GM03348 (cell line): ENCODE results near the gene STMND1.

Source experiments
- DNase-seq: peaks from one replicate; pipeline ENCODE4 v3.0.0; 2012; ENCODE audit warnings: low spot score

Gene STMND1

GRCh38 chr6:17098538-17098937, 3.3 kb upstream of the STMND1 start:
- DNase-seq: no peak

GRCh38 chr6:17099401-17100059, 2.3 kb upstream of the STMND1 start:
- no peak for DNase-seq

GRCh38 chr6:17100806-17101205, 1.0 kb upstream of the STMND1 start:
- DNase-seq: no peak

GRCh38 chr6:17102258-17102870, 514 bp downstream of the STMND1 start:
- DNase-seq: no peak

GRCh38 chr6:17103715-17104114, 1.9 kb downstream of the STMND1 start:
- no peak for DNase-seq

GRCh38 chr6:17107863-17108262, 6.0 kb downstream of the STMND1 start:
- peak; percentile 67 for DNase-seq

- DNase-seq: peak; percentile 87
These were observed 13.6 kb downstream of the STMND1 start for GRCh38 chr6:17115251-17116116.

- DNase-seq: no peak
These were observed 14.2 kb downstream of the STMND1 start for GRCh38 chr6:17116117-17116440.

- no peak for DNase-seq
These were observed 18.2 kb downstream of the STMND1 start for GRCh38 chr6:17120019-17120418.

GRCh38 chr6:17125407-17125806, 23.6 kb downstream of the STMND1 start:
- DNase-seq: no peak

GRCh38 chr6:17130786-17131185, 28.9 kb downstream of the STMND1 start:
- DNase-seq: peak; percentile 11

- DNase-seq: no peak
These were observed 31.1 kb downstream of the STMND1 start for GRCh38 chr6:17132967-17133366.

- no peak for DNase-seq
These were observed 36.2 kb downstream of the STMND1 start for GRCh38 chr6:17138033-17138432.

GRCh38 chr6:17144016-17144415, 42.2 kb downstream of the STMND1 start:
- no peak for DNase-seq

- DNase-seq: no peak
These were observed 47.7 kb downstream of the STMND1 start for GRCh38 chr6:17149571-17149970.

- DNase-seq: no peak
These were observed 48.2 kb downstream of the STMND1 start for GRCh38 chr6:17150096-17150495.

GRCh38 chr6:17151888-17152287, 50.0 kb downstream of the STMND1 start:
- DNase-seq: no peak

- DNase-seq: no peak
These were observed 50.9 kb downstream of the STMND1 start for GRCh38 chr6:17152703-17153102.

- peak; percentile 76 for DNase-seq
These were observed 54.5 kb downstream of the STMND1 start for GRCh38 chr6:17156112-17156921.

- no peak for DNase-seq
These were observed 55.1 kb downstream of the STMND1 start for GRCh38 chr6:17156966-17157365.

GRCh38 chr6:17157617-17158016, 55.8 kb downstream of the STMND1 start:
- DNase-seq: no peak

GRCh38 chr6:17159240-17159639, 57.4 kb downstream of the STMND1 start:
- DNase-seq: no peak
